ENCODE measurements around the gene CTSL. TPM values are rescaled to one million over a fixed set of nuclear protein-coding genes. Genes with fewer than 3 reads are reported as not detected.
"Not testable (repeated sequence)": the region's sequence is repeated elsewhere in the genome, so short reads cannot be mapped to it uniquely, and the experiment has no call there.

The CTSL gene
- total and polyA plus RNA-seq, 2 donors (not counting 1 experiment from before 2014, with no cell fraction given) = 487 to 826 TPM

DNA sequence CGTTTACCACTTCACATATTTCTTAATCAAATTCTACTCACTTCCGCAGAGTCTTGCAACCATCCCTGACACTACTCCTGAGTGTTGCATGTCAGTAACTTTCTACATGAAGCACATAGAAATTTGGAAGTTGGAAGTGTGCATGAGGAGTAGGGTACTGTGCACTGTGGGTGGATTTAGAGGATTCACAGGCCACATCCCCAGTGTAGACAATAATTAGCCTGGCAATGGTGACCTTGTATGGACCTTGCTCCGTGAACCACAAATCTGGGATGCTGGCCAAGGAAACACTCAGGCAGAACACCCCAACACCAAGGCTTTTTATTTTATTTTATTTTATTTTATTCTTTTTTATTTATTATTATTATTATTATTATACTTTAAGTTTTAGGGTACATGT, 25.5 kb downstream of the CTSL start:
- Histone ChIP-seq H3K4me3 (replicated peaks in 1 of 4; ENCODE audit: control extremely low read depth in 1 of 4, insufficient read depth in 1 of 4, low read depth in 3 of 4, low read length in 4 of 4) (no peak overlapping the region), H3K9ac (ENCODE audit: insufficient read depth, low read length) (no peak overlapping the region), H3K4me1 (ENCODE audit: control insufficient read depth, extremely low read depth, insufficient read depth, low read length) (no peaks in the 10 kb centered on the region), H3K9me3 (ENCODE audit: control insufficient read depth, insufficient read depth, low read depth, low read length) (no peaks in the 10 kb centered on the region), H3K36me3 (ENCODE audit: control insufficient read depth, insufficient read depth, low read length) (no peaks in the 10 kb centered on the region), H4K20me1 (ENCODE audit: control insufficient read depth, extremely low read depth, insufficient read depth, low read length) (no peaks in the 10 kb centered on the region), H3K27ac (ENCODE audit: insufficient read depth, low read length) (no peak overlapping the region), H3K27me3 (ENCODE audit: control insufficient read depth, insufficient read depth, low read length) (no peaks in the 10 kb centered on the region), H2AFZ (ENCODE audit: low read length) (no peak overlapping the region), H3K79me2 (ENCODE audit: control insufficient read depth, insufficient read depth, low read length) (no peaks in the 10 kb centered on the region), H3K4me2 (ENCODE audit: extremely low read depth, insufficient read depth, low read length) (no peak overlapping the region)
- TF ChIP-seq EZH2 (IDR thresholded peaks at IDR 0.05; ENCODE audit: low read length, missing control alignments) (no peak), CTCF (conservative IDR thresholded peaks at IDR 0.05 in 1 of 2, IDR thresholded peaks at IDR 0.05 in 1 of 2; ENCODE audit: low read depth in 1 of 2, low read length in 2 of 2) (no peak)
- no peak for DNase-seq (ENCODE audit: low read depth in 2 of 2)

DNA sequence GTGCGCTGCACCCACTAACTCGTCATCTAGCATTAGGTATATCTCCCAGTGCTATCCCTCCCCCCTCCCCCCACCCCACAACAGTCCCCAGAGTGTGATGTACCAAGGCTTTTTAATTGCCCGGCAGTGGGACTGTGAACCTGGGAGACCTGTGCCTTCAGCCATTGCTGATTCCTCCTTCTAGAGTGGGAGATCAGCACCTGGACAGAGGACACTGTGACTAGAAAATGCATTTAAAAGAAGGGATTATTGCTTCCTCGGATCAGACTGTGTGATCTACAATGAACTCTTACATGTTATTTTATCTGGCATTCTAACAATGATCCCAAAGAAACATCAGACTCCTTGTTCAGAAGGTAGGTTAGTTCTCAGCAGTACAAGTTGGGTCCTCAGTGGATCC, 25.9 kb downstream of the CTSL start:
- Histone ChIP-seq H2AFZ (ENCODE audit: low read length) (no peak overlapping the region), H3K4me2 (ENCODE audit: extremely low read depth, insufficient read depth, low read length) (no peak overlapping the region), H3K9me3 (ENCODE audit: control insufficient read depth, insufficient read depth, low read depth, low read length) (no peaks in the 10 kb centered on the region), H3K4me3 (replicated peaks in 1 of 4; ENCODE audit: control extremely low read depth in 1 of 4, insufficient read depth in 1 of 4, low read depth in 3 of 4, low read length in 4 of 4) (no peak overlapping the region), H3K27me3 (ENCODE audit: control insufficient read depth, insufficient read depth, low read length) (no peaks in the 10 kb centered on the region), H3K4me1 (ENCODE audit: control insufficient read depth, extremely low read depth, insufficient read depth, low read length) (no peaks in the 10 kb centered on the region), H3K79me2 (ENCODE audit: control insufficient read depth, insufficient read depth, low read length) (no peaks in the 10 kb centered on the region), H4K20me1 (ENCODE audit: control insufficient read depth, extremely low read depth, insufficient read depth, low read length) (no peaks in the 10 kb centered on the region), H3K27ac (ENCODE audit: insufficient read depth, low read length) (no peak overlapping the region), H3K36me3 (ENCODE audit: control insufficient read depth, insufficient read depth, low read length) (no peaks in the 10 kb centered on the region), H3K9ac (ENCODE audit: insufficient read depth, low read length) (no peak overlapping the region)
- no peak for TF ChIP-seq EZH2 (IDR thresholded peaks at IDR 0.05; ENCODE audit: low read length, missing control alignments)
- TF ChIP-seq CTCF (conservative IDR thresholded peaks at IDR 0.05 in 1 of 2, IDR thresholded peaks at IDR 0.05 in 1 of 2; ENCODE audit: low read depth in 1 of 2, low read length in 2 of 2) = no peak
- no peak for DNase-seq (ENCODE audit: low read depth in 2 of 2)

GRCh38 chr9:87753313-87753712, 27.4 kb downstream of the CTSL start:
- Histone ChIP-seq H2AFZ (ENCODE audit: low read length) (no peak overlapping the region), H3K9me3 (ENCODE audit: control insufficient read depth, insufficient read depth, low read depth, low read length) (no peaks in the 10 kb centered on the region), H3K27ac (ENCODE audit: insufficient read depth, low read length) (no peak overlapping the region), H3K79me2 (ENCODE audit: control insufficient read depth, insufficient read depth, low read length) (no peaks in the 10 kb centered on the region), H3K36me3 (ENCODE audit: control insufficient read depth, insufficient read depth, low read length) (no peaks in the 10 kb centered on the region), H3K27me3 (ENCODE audit: control insufficient read depth, insufficient read depth, low read length) (no peaks in the 10 kb centered on the region), H4K20me1 (ENCODE audit: control insufficient read depth, extremely low read depth, insufficient read depth, low read length) (no peaks in the 10 kb centered on the region), H3K4me1 (ENCODE audit: control insufficient read depth, extremely low read depth, insufficient read depth, low read length) (no peaks in the 10 kb centered on the region), H3K4me3 (replicated peaks in 1 of 4; ENCODE audit: control extremely low read depth in 1 of 4, insufficient read depth in 1 of 4, low read depth in 3 of 4, low read length in 4 of 4) (no peak overlapping the region), H3K4me2 (ENCODE audit: extremely low read depth, insufficient read depth, low read length) (no peak overlapping the region), H3K9ac (ENCODE audit: insufficient read depth, low read length) (no peak overlapping the region)
- peak in 1 of 2 donors; percentile 23 for DNase-seq (ENCODE audit: low read depth in 2 of 2)
- TF ChIP-seq EZH2 (IDR thresholded peaks at IDR 0.05; ENCODE audit: low read length, missing control alignments) = no peak
- no peak for TF ChIP-seq CTCF (conservative IDR thresholded peaks at IDR 0.05 in 1 of 2, IDR thresholded peaks at IDR 0.05 in 1 of 2; ENCODE audit: low read depth in 1 of 2, low read length in 2 of 2)

DNA sequence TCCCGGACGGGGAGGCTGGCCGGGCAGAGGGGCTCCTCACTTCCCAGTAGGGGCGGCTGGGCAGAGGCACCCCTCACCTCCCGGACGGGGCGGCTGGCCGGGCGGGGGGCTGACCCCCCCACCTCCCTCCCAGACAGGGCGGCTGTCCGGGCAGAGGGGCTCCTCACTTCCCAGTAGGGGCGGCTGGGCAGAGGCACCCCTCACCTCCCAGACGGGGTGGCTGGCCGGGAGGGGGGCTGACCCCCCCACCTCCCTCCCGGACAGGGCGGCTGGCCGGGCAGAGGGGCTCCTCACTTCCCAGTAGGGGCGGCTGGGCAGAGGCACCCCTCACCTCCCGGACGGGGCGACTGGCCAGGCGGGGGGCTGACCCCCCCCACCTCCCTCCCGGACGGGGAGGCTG, 32.4 kb downstream of the CTSL start:
- not testable (repeated sequence) for H3K9me3 ChIP-seq (ENCODE audit: control insufficient read depth, insufficient read depth, low read depth, low read length); H2AFZ ChIP-seq (ENCODE audit: low read length); H3K36me3 ChIP-seq (ENCODE audit: control insufficient read depth, insufficient read depth, low read length); H3K27ac ChIP-seq (ENCODE audit: insufficient read depth, low read length); H3K79me2 ChIP-seq (ENCODE audit: control insufficient read depth, insufficient read depth, low read length); H3K27me3 ChIP-seq (ENCODE audit: control insufficient read depth, insufficient read depth, low read length); H4K20me1 ChIP-seq (ENCODE audit: control insufficient read depth, extremely low read depth, insufficient read depth, low read length); DNase-seq (ENCODE audit: low read depth in 2 of 2); H3K4me1 ChIP-seq (ENCODE audit: control insufficient read depth, extremely low read depth, insufficient read depth, low read length); H3K4me3 ChIP-seq (replicated peaks in 1 of 4; ENCODE audit: control extremely low read depth in 1 of 4, insufficient read depth in 1 of 4, low read depth in 3 of 4, low read length in 4 of 4); H3K9ac ChIP-seq (ENCODE audit: insufficient read depth, low read length); H3K4me2 ChIP-seq (ENCODE audit: extremely low read depth, insufficient read depth, low read length)

- H2AFZ ChIP-seq (ENCODE audit: low read length); H3K4me1 ChIP-seq (ENCODE audit: control insufficient read depth, extremely low read depth, insufficient read depth, low read length); H3K27me3 ChIP-seq (ENCODE audit: control insufficient read depth, insufficient read depth, low read length); H3K4me3 ChIP-seq (replicated peaks in 1 of 4; ENCODE audit: control extremely low read depth in 1 of 4, insufficient read depth in 1 of 4, low read depth in 3 of 4, low read length in 4 of 4); H3K79me2 ChIP-seq (ENCODE audit: control insufficient read depth, insufficient read depth, low read length); H3K36me3 ChIP-seq (ENCODE audit: control insufficient read depth, insufficient read depth, low read length); H4K20me1 ChIP-seq (ENCODE audit: control insufficient read depth, extremely low read depth, insufficient read depth, low read length); H3K9me3 ChIP-seq (ENCODE audit: control insufficient read depth, insufficient read depth, low read depth, low read length); H3K9ac ChIP-seq (ENCODE audit: insufficient read depth, low read length); DNase-seq (ENCODE audit: low read depth in 2 of 2); H3K27ac ChIP-seq (ENCODE audit: insufficient read depth, low read length); H3K4me2 ChIP-seq (ENCODE audit: extremely low read depth, insufficient read depth, low read length): not testable (repeated sequence)
Observed at GRCh38 chr9:87759980-87760379, 34.1 kb downstream of the CTSL start.

All from fibroblast of lung (primary cell).